Activated naive CD8-positive, alpha-beta T cell treated with anti-CD3 and anti-CD28 coated beads, Interleukin-2, amount 50 U/mL, for 16 hours (primary cell): ENCODE results near the gene SYS1.

Experiments
- DNase-seq: peaks from one replicate; pipeline ENCODE4 v3.0.0-alpha.2; 2020; ENCODE audit warnings: low read depth, low spot score

Gene SYS1

GRCh38 chr20:45362804-45363610, at the start of gene SYS1:
Gene SYS1, plus strand, starts transcription at chr20:45363156. Its CDS starts 376 bp downstream, at chr20:45363532.
- peak; percentile 98 for DNase-seq

DNA sequence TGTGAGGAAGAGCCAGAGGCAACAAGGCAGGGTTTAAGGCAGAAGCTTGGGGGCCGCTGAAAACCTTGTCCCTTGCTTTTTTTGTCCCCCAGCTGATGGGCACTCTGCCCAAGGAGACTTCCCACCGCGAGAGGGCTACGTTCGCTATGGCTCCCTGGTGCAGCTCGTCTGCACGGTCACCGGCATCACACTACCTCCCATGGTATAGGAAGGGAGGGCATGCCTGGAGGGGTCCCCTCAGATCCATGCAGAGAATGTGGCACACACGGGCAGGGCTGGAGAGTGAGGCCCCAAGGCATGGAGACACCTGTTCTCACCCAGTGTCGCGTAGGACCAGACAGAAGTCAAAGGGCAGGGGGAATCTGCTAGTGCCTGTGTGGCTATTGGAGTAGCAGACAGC, 49.0 kb upstream of the SYS1 start:
- DNase-seq = no peak

DNA sequence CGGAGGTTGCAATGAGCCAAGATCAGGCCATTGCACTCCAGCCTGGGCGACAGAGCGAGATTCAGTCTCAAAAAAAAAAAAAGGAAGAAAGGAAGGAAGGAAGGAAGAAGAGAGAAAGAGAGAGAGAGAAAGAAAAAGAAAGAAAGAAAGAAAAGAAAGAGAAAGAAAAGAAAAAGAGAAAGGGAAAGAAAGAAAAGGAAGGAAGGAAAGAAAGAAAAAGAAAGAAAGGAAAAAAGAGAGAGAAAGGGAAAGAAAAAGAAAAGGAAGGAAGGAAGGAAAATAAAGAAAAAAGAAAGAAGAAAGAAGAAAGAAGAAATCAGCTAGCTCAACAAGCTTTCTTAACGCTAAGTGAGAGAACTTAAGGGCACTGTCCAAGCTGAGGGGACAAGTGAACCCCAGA, 47.3 kb upstream of the SYS1 start:
- DNase-seq = no peak

GRCh38 chr20:45316150-45317080, 46.5 kb upstream of the SYS1 start:
- no peak for DNase-seq

DNA sequence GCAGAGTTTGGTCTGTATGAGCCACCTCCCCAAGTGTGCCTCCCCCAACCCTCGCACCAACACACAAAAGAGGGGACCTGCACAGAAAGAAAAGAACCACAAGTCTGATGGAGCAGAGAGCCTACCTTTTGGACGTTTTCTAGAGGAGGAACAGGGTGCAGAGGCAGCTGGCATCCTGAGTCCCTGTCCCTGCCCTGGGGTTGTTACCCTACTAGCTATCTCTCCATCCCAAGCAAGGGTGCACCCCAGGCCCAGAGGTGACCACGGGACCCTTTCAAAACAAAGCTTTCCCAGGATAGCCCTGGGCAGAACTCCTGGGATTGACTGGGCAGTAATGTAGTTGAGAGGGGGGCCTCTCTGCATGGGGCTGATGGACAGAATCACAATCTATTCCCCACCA, 45.1 kb upstream of the SYS1 start:
- DNase-seq = no peak

- DNase-seq = no peak
Measured at GRCh38 chr20:45318386-45318939, 44.5 kb upstream of the SYS1 start.

DNA sequence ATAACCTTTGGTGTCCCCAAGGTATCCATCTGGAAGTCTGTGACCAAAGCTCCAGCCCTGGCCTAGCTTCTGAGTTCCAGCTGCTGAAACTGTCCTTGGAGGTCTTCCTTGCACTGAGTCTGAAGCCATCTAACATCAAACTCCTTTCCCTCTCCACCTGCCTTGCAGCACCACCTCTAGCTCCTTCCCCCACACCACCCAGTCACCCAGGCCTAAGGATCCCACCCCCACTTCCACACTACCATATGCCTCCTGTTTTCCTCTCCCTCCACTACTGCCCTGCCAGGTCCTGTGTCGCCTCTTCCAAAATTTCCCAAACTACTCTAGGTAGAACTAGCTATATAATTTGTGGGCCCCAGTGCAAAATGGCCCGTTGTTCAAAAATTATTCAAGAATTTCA, 44.0 kb upstream of the SYS1 start:
- DNase-seq = no peak

DNA sequence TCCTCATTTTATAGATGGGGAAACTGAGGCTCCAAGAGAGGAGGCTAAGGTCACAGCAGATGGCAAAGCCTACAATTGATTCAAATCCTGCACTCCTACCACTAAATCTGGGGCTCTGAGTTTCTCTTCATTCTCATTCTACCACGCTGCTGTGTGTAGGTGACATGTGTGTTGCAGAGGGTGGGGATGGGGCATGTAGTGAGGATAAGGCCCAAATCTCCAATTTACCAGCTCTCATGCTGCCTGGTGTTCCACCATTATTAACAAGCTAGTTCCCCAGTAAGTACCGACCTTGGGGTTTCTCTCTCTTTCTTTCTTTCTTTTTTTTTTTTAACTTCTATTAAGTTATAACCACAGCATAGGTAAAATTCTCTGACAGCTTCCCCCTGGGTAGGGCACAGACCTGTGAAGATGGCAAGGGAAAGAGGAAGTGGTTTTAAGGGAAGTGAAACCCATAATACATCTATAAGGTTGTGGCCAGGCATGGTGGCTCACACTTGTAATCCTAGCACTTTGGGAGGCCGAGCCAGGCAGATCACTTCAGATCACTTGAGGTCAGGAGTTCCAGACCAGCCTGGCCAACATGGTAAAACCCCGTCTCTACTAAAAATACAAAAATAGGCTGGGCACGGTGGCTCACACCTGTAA, 41.9 kb upstream of the SYS1 start:
- no peak for DNase-seq

DNA sequence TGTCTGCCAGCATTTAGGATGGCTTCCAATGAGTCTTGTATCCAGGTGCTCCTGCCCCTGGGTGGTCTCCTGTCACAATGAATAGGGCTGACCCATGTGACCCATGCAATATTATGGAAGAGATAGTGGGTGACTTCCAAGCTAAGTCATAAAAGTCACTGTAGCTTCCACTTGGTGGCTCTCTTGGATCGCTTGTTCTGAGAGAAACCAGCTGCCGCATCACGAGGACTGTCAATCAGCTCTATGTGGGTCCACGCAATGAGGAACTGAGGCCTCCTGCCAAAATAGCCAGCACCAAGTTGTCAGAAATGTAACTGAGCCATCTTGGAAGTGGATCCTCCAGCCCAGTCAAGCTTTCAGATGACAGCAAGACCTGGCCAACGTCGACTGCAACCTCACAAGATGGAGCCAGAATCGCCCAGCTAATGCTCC, 40.0 kb upstream of the SYS1 start:
- DNase-seq = no peak

- DNase-seq = no peak
Measured at GRCh38 chr20:45323731-45324130, 39.2 kb upstream of the SYS1 start.

GRCh38 chr20:45325371-45325770, 37.6 kb upstream of the SYS1 start:
- DNase-seq = no peak

DNA sequence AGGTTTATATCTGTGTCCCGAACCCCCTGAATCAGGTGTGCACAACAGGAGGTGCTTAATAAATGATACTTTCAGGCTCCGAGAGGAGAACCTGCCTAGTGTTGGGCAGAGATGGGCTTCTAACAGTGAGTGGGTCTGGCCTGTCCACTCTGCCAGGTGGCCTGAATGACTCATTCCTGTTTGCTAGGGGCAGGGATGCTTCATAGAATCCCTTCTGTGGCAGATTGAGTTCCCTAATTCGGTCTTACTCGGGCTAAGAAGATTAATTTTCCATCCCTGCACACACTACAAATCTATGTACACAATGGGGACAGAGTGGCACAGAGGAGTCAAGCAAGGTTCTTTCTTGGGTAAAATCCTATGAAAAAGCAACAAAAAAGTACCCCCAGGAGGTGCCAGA, 34.5 kb upstream of the SYS1 start:
- no peak for DNase-seq

DNA sequence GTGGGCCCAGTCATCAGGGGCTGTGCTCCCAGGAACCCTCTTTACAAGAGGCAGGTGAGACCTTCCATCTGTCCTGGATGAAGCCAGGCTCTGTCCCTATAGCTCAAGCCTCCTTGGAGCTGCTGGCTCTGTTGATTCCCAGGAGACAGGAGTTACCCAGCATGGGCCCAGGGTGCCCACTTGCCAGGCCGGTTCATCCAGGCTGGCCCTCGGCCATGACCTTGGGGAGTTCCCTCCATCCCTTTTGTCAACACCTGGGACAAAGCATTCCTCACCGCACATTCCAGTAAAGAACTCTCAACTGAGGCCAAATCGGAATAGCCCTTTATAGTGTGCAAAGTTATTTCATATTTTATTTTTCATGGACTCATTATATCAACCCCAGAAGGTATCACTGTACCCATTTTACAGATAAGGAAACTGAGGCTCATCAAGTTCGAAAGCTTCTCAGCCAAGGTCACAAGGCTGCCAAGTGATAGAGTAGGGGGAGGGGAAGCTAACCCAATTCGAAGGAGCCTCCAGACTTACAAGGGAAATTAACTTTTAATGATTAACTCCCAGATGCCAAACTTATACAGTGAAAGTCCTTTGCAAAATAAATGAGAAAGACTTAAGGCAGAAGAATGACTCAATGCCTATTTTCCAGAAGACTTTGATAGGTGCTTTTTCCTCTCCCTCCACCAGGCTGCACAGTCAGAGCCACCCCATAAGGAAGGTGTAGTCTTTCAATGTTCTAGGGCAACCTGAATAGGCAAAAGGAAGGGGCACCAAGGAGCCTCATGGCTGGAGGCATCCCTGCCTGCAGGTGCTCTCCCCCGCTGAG, 33.2 kb upstream of the SYS1 start:
- no peak for DNase-seq

- no peak for DNase-seq
Measured at GRCh38 chr20:45330476-45330875, 32.5 kb upstream of the SYS1 start.

DNA sequence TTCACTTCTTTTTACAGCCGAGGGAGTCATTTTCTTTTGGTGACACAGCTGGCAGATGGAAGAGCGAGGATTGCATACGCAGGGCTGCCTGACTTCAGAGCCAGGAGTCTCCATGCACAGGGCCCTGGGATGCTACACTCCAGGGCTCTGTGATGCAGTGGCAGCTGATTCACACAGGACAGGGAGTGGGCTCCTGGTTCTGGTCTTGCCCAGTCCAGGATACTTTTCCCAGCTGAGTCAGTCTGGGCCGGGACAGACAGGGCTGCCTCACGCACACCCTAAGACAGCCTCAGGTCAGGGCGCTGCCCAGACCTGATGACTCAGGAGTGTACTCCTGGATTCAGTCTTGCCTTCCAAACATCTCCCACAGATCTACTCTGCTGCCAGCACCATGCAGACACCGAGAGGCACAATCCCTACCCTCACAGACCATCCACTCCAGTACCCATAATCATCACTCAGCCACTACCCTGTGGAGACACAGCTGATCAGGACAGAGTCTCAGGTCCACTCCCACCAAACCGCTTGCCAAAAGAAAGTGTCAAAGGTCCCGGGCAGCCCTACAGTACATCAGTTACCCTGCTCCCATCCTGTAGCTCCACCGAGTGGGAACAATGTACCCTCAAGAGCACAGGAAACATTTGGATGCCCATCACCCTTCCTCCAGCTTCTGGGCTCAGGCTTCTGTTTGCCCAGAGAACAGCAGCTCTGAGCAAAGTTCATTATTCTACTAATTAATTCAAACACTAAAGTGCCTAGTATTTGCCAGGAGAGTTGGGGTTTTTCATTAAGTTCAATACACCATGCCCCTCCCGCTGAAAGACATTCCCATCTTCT, 26.2 kb upstream of the SYS1 start:
- no peak for DNase-seq

GRCh38 chr20:45337367-45338120, 25.4 kb upstream of the SYS1 start:
- DNase-seq = no peak

DNA sequence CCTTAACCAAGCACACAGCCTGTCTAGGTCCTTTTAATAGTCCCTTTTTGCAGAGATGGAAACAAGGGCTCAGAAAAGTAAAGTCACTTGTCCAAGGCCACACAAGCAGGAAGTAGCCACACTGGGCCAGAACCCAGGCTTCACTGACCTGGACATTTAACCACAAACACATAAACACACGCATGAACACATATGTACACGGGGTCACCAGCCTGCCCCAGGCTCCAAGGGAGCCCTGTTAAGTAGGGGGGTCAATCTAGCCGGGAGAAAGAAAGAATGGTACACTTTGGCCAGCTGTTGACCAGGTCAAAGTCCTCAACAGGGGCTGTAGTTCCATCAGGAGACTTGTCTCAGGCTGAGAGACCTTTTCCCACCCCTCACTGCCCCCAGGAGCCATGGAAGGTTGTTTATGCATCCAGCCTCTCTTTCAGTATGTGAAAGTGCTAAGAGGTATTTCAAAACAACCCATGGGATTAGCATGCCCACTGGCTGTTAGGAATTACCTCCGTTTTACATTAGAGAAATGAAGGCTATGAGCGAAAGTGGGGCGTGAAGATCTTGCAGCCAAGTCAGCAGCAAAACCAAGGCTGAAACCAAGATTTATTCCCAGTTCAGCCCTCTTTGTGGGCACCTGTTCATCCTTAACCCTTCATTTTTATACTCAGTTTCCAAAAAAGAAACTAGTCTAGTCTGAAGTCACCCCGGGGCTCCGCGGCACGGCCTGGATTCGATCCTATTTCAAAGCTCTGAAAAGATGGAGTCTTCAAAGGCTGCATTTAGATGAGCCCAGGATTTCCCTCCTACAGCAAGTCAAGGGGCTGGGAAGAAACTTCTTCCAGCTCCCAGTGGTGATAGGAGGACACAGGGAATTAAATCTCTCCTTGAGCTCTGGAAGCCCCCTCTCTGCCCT, 24.6 kb upstream of the SYS1 start:
- no peak for DNase-seq

DNA sequence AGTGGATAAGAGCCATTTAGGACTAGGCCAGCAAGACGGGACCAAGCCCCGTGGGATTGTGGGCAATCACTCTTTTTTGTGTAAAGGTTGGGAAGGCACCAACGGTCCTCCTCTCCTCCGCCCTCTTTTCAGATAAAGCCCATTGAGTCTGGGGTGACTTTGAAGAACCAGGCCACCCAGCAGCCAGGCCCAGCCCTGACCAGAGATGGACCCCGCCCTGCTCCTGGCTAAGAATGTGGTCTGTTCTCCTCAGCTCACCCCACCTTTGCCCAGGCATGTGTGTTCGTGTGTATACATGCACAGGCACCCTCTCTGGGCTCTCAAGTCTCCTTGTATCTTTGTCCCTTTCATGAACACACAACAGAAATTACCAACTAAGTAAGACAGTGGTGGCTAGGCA, 23.9 kb upstream of the SYS1 start:
- DNase-seq = no peak
